DOHH2 (cell line): ENCODE results near the gene MBP.
A peak's percentile ranks its signal among the peaks of the same experiment; 100 is the strongest.
"Not testable (repeated sequence)": the region's sequence is repeated elsewhere in the genome, so short reads cannot be mapped to it uniquely, and the experiment has no call there.

Experiments
- H3F3A ChIP-seq: fragments of 200-600 bp; sonication (generic), shearing (Covaris generic); 2 replicates; pipeline ENCODE4 v1.6.0; 2016; ENCODE audit warnings: antibody characterized with exemption, mild to moderate bottlenecking; ENCODE audit not compliant: control insufficient read depth, insufficient read depth
- H3K27ac ChIP-seq: fragments of 200-600 bp; sonication (generic); 2 replicates; pipeline ENCODE4 v1.5.1; 2014; ENCODE audit warnings: low read depth, mild to moderate bottlenecking, low read length, moderate library complexity
- H3K27me3 ChIP-seq: fragments of 200-600 bp; sonication (generic); 2 replicates; pipeline ENCODE4 v1.6.1; 2014; ENCODE audit warnings: mild to moderate bottlenecking, low read length, mixed read lengths; ENCODE audit not compliant: control insufficient read depth
- H3K36me3 ChIP-seq: fragments of 200-600 bp; sonication (generic); 2 replicates; pipeline ENCODE4 v1.6.1; 2014; ENCODE audit warnings: mild to moderate bottlenecking, low read length, moderate library complexity, mixed read lengths; ENCODE audit not compliant: control insufficient read depth
- H3K4me1 ChIP-seq: fragments of 200-600 bp; sonication (generic); 2 replicates; pipeline ENCODE4 v1.6.1; 2014; ENCODE audit warnings: mild to moderate bottlenecking, low read length, mixed read lengths; ENCODE audit not compliant: control insufficient read depth
- H3K4me2 ChIP-seq: fragments of 200-600 bp; sonication (generic); 2 replicates; pipeline ENCODE4 v1.6.0; 2014; ENCODE audit warnings: mild to moderate bottlenecking, low read length, moderate library complexity
- H3K4me3 ChIP-seq: fragments of 200-600 bp; sonication (generic); 2 replicates; pipeline ENCODE4 v1.5.1; 2014; ENCODE audit warnings: mild to moderate bottlenecking, low read length, mixed read lengths
- H3K79me2 ChIP-seq: fragments of 200-600 bp; sonication (generic); 2 replicates; pipeline ENCODE4 v1.6.1; 2014; ENCODE audit warnings: mild to moderate bottlenecking, low read length, mixed read lengths; ENCODE audit not compliant: control insufficient read depth
- H3K9me2 ChIP-seq: fragments of 200-600 bp; sonication (generic); replicated peaks from 2 replicates; pipeline ENCODE4 v1.6.1; 2014; ENCODE audit warnings: mild to moderate bottlenecking, low read length, mixed read lengths; ENCODE audit not compliant: control insufficient read depth
- H3K9me3 ChIP-seq: fragments of 200-600 bp; sonication (generic); 2 replicates; pipeline ENCODE4 v1.6.1; 2014; ENCODE audit warnings: antibody characterized with exemption, low read length, mixed read lengths; ENCODE audit not compliant: control insufficient read depth, insufficient read depth
- H4K20me1 ChIP-seq: fragments of 200-600 bp; sonication (generic); 2 replicates; pipeline ENCODE4 v1.6.0; 2014; ENCODE audit warnings: low read depth, mild to moderate bottlenecking, antibody characterized with exemption, low read length, moderate library complexity; ENCODE audit not compliant: control insufficient read depth, insufficient read depth
- CTCF ChIP-seq: fragments of 200-600 bp; sonication (generic); IDR thresholded peaks from one replicate; pipeline ENCODE4 v1.5.1; 2014; ENCODE audit warnings: antibody characterized with exemption, mild to moderate bottlenecking, low read depth, low read length; ENCODE audit not compliant: poor library complexity, severe bottlenecking
- EZH2phosphoT487 ChIP-seq: fragments of 200-600 bp; sonication (generic); IDR thresholded peaks from 2 replicates; pipeline ENCODE4 v1.6.1; 2017; ENCODE audit warnings: borderline replicate concordance, mild to moderate bottlenecking, antibody characterized with exemption, low read length, moderate library complexity, mixed read lengths

Gene MBP

GRCh38 chr18:76970770-76971559, 161.6 kb downstream of the MBP start:
- no peak for TF ChIP-seq CTCF
- TF ChIP-seq EZH2phosphoT487: no peak
- H3K27ac ChIP-seq: no peak overlapping the region
- no peaks in the 10 kb centered on the region for H3K27me3 ChIP-seq
- H3K79me2 ChIP-seq: peaks cover 16% of the 10 kb centered on the region
- no peak overlapping the region for H3K4me2 ChIP-seq
- H3K9me3 ChIP-seq: peaks cover 8% of the 10 kb centered on the region
- peaks cover 37% of the 10 kb centered on the region for H3K4me1 ChIP-seq
- no peak overlapping the region for H3K4me3 ChIP-seq
- peaks cover 30% of the 10 kb centered on the region for H3K36me3 ChIP-seq
- no peaks in the 10 kb centered on the region for H3K9me2 ChIP-seq
- no peaks in the 10 kb centered on the region for H4K20me1 ChIP-seq
- peaks cover 16% of the 10 kb centered on the region for H3F3A ChIP-seq

GRCh38 chr18:76967721-76968472, 164.7 kb downstream of the MBP start:
- Histone ChIP-seq H3K27ac (peak overlapping the region; percentile 35; the same call in 1 of the 2 replicates), H3K27me3 (no peaks in the 10 kb centered on the region), H3K9me3 (peaks cover 8% of the 10 kb centered on the region), H3K4me3 (0 out of 2 replicates have a peak overlapping the region, but pooled peaks have one; percentile 6), H3K9me2 (no peaks in the 10 kb centered on the region), H3K79me2 (peaks cover 29% of the 10 kb centered on the region), H4K20me1 (no peaks in the 10 kb centered on the region), H3F3A (peaks cover 22% of the 10 kb centered on the region), H3K4me1 (peaks cover 61% of the 10 kb centered on the region), H3K36me3 (peaks cover 44% of the 10 kb centered on the region), H3K4me2 (no peak overlapping the region)
- no peak for TF ChIP-seq EZH2phosphoT487
- TF ChIP-seq CTCF: no peak

- H3K27ac ChIP-seq: peak overlapping the region; percentile 35; the same call in 1 of the 2 replicates
Measured at GRCh38 chr18:76967299-76967698, 165.3 kb downstream of the MBP start.

More at GRCh38 chr18:76967299-76967698, 165.3 kb downstream of the MBP start:
- Histone ChIP-seq H3F3A (peaks cover 20% of the 10 kb centered on the region), H3K4me3 (0 out of 2 replicates have a peak overlapping the region, but pooled peaks have one; percentile 6), H3K36me3 (peaks cover 50% of the 10 kb centered on the region), H3K4me1 (peaks cover 67% of the 10 kb centered on the region), H3K79me2 (peaks cover 29% of the 10 kb centered on the region)
- H3K27me3 ChIP-seq, H3K9me2 ChIP-seq, H3K4me2 ChIP-seq, H3K9me3 ChIP-seq, H4K20me1 ChIP-seq: not testable (repeated sequence)
